Measurements from ENCODE around the gene WARS2.

The WARS2 gene

GRCh38 chr1:119038363-119038762, 102.1 kb downstream of the WARS2 start:
- in situ Hi-C loops (cut with MboI; ENCODE audit: low sequenced_read_pairs), result no loop called here

GRCh38 chr1:119034359-119034758, 106.1 kb downstream of the WARS2 start:
- in situ Hi-C loops (cut with MboI; ENCODE audit: low sequenced_read_pairs), result no loop called here

- in situ Hi-C loops (cut with MboI; ENCODE audit: low sequenced_read_pairs), result no loop called here
Measured at GRCh38 chr1:119032986-119033385, 107.5 kb downstream of the WARS2 start.

- in situ Hi-C loops (cut with MboI; ENCODE audit: low sequenced_read_pairs), result no loop called here
Measured at GRCh38 chr1:119027759-119028158, 112.7 kb downstream of the WARS2 start.

- in situ Hi-C loops (cut with MboI; ENCODE audit: low sequenced_read_pairs), result no loop called here
Measured at GRCh38 chr1:119026956-119027355, 113.5 kb downstream of the WARS2 start.

- in situ Hi-C loops (cut with MboI; ENCODE audit: low sequenced_read_pairs), result no loop called here
Measured at GRCh38 chr1:119015547-119015946, 124.9 kb downstream of the WARS2 start.

- in situ Hi-C loops (cut with MboI; ENCODE audit: low sequenced_read_pairs), result no loop called here
Measured at GRCh38 chr1:119012383-119012782, 128.1 kb downstream of the WARS2 start.

GRCh38 chr1:119011706-119012105, 128.7 kb downstream of the WARS2 start:
- in situ Hi-C loops (cut with MboI; ENCODE audit: low sequenced_read_pairs), result no loop called here

GRCh38 chr1:119011116-119011515, 129.3 kb downstream of the WARS2 start:
- in situ Hi-C loops (cut with MboI; ENCODE audit: low sequenced_read_pairs), result no loop called here

GRCh38 chr1:119010201-119010600, 130.3 kb downstream of the WARS2 start:
- in situ Hi-C loops (cut with MboI; ENCODE audit: low sequenced_read_pairs), result no loop called here

GRCh38 chr1:119009312-119009655, 131.2 kb downstream of the WARS2 start:
- in situ Hi-C loops (cut with MboI; ENCODE audit: low sequenced_read_pairs), result no loop called here

- in situ Hi-C loops (cut with MboI; ENCODE audit: low sequenced_read_pairs), result no loop called here
Measured at GRCh38 chr1:119008483-119009311, 131.8 kb downstream of the WARS2 start.

- in situ Hi-C loops (cut with MboI; ENCODE audit: low sequenced_read_pairs), result no loop called here
Measured at GRCh38 chr1:119007670-119008482, 132.6 kb downstream of the WARS2 start.

- in situ Hi-C loops (cut with MboI; ENCODE audit: low sequenced_read_pairs), result no loop called here
Measured at GRCh38 chr1:119007339-119007669, 133.1 kb downstream of the WARS2 start.

GRCh38 chr1:119006406-119007279, 133.8 kb downstream of the WARS2 start:
- in situ Hi-C loops (cut with MboI; ENCODE audit: low sequenced_read_pairs), result no loop called here

GRCh38 chr1:119005724-119006405, 134.6 kb downstream of the WARS2 start:
- in situ Hi-C loops (cut with MboI; ENCODE audit: low sequenced_read_pairs), result no loop called here

- in situ Hi-C loops (cut with MboI; ENCODE audit: low sequenced_read_pairs), result no loop called here
Measured at GRCh38 chr1:119004781-119005180, 135.7 kb downstream of the WARS2 start.

- in situ Hi-C loops (cut with MboI; ENCODE audit: low sequenced_read_pairs), result no loop called here
Measured at GRCh38 chr1:119004129-119004527, 136.3 kb downstream of the WARS2 start.

- in situ Hi-C loops (cut with MboI; ENCODE audit: low sequenced_read_pairs), result no loop called here
Measured at GRCh38 chr1:119003413-119004128, 136.9 kb downstream of the WARS2 start.

- in situ Hi-C loops (cut with MboI; ENCODE audit: low sequenced_read_pairs), result no loop called here
Measured at GRCh38 chr1:119002028-119002686, 138.3 kb downstream of the WARS2 start.

All from HL-60/S4 treated with retinoic acid at 250 ng/mL for 4 days and 3 days (cell line).